ENCODE measurements around the gene HCRTR1. TPM values are rescaled to one million over a fixed set of nuclear protein-coding genes. Genes with fewer than 3 reads are reported as not detected.

Gene HCRTR1
- total and polyA plus RNA-seq, 2 of the 8 experiments (the other 6 are each of a cell fraction or from before 2014, with no cell fraction given): 0.35 to 0.39 TPM

DNA sequence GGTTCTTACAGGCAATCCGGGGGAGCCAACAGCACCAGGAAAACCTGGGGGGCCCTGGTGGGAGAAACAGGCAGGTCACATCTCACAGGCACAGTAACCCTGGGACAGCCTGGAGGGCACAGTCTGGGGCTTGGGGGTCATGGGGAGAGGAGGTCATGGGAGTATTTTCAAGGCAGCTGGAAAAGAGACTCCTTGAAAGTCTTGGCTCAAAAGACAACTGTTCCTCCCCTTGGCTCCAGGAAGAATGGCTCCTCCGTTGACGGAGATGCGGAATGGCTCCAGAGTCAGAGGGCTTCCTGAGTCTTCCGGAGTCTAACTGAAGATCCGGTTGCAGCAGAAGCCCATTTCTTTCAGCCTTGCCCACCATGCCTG lies 53.1 kb downstream of the HCRTR1 start:
- POLR2A ChIA-PET (ENCODE audit: partially characterized antibody): interaction anchor here (1.2 to 1.8 kb wide), 3 partner anchors 16 to 34 kb away, joined by 3 to 6 read pairs (median 4); partner anchors contain the start of gene PEF1
- Histone ChIP-seq H3K4me1 (replicated peaks in 1 of 4; ENCODE audit: control insufficient read depth in 3 of 4, insufficient read depth in 4 of 4, low read length in 3 of 4) (peaks cover 0 to 13% (median 8%) of the 10 kb centered on the region in 4 experiments; a peak in 5 of 7 replicates), H3K27me3 (replicated peaks in 1 of 4; ENCODE audit: control insufficient read depth in 3 of 4, extremely low read depth in 1 of 4, insufficient read depth in 3 of 4, low read length in 3 of 4) (no peaks in the 10 kb centered on the region), H2BK20ac (ENCODE audit: low read length) (no peak overlapping the region), H2AFZ (ENCODE audit: low read length) (no peak overlapping the region), H3K14ac (ENCODE audit: insufficient read length) (no peak overlapping the region), H3K4me3 (ENCODE audit: extremely low read depth in 1 of 4, insufficient read depth in 2 of 4, low read depth in 3 of 4, low read length in 4 of 4) (no peak overlapping the region), H3K36me3 (ENCODE audit: control insufficient read depth in 2 of 4, insufficient read depth in 4 of 4, low read length in 3 of 4) (no peaks in the 10 kb centered on the region), H3K4me2 (ENCODE audit: insufficient read depth in 1 of 2, low read depth in 2 of 2, low read length in 2 of 2) (peak overlapping the region; percentile 14; a peak in 1 of 4 replicates), H4K5ac (ENCODE audit: insufficient read length, low read depth, low read length) (no peak overlapping the region), H3K9ac (replicated peaks in 1 of 4; ENCODE audit: extremely low read depth in 1 of 4, low read depth in 3 of 4, low read length in 3 of 4) (no peak overlapping the region), H2BK12ac (ENCODE audit: low read depth, low read length) (0 out of 2 replicates have a peak overlapping the region, but pooled peaks have one; percentile 42), H4K8ac (ENCODE audit: extremely low read depth, insufficient read depth, low read length) (no peak overlapping the region), H3K27ac (ENCODE audit: low read depth, low read length) (no peak overlapping the region), H2AK5ac (ENCODE audit: low read depth, low read length) (no peak overlapping the region), H3K79me1 (ENCODE audit: low read depth, low read length) (no peaks in the 10 kb centered on the region), H3K9me3 (ENCODE audit: insufficient read depth in 2 of 2, low read depth in 1 of 2, low read length in 1 of 2) (no peaks in the 10 kb centered on the region), H2BK5ac (ENCODE audit: low read depth, low read length) (no peak overlapping the region), H3K4ac (replicated peaks; ENCODE audit: insufficient read length, low read depth, low read length) (no peak overlapping the region), H3K23ac (ENCODE audit: insufficient read length) (no peak overlapping the region), H3K23me2 (ENCODE audit: low read depth, low read length) (no peaks in the 10 kb centered on the region), H3K79me2 (ENCODE audit: control insufficient read depth in 1 of 2, insufficient read depth in 2 of 2, low read length in 2 of 2) (no peaks in the 10 kb centered on the region), H3K56ac (replicated peaks; ENCODE audit: insufficient read length, low read depth, low read length) (no peak overlapping the region), H2BK15ac (ENCODE audit: low read length) (no peak overlapping the region), H4K20me1 (replicated peaks in 1 of 2; ENCODE audit: control insufficient read depth in 1 of 2, insufficient read depth in 2 of 2, low read length in 2 of 2) (no peaks in the 10 kb centered on the region), H3K18ac (ENCODE audit: extremely low read depth, low read length) (no peak overlapping the region; the same call in 1 of the 2 replicates), H2BK120ac (replicated peaks; ENCODE audit: low read depth, low read length) (no peak overlapping the region), H4K91ac (replicated peaks; ENCODE audit: insufficient read length, low read length) (no peak overlapping the region)
- WGBS, 2 experiments (ENCODE audit: extremely low coverage in 1 of 2, insufficient coverage in 1 of 2, insufficient read length in 1 of 2, insufficient replicate concordance in 2 of 2, low coverage in 1 of 2, low lambda C conversion rate in 2 of 2, missing lambda C conversion rate in 1 of 2): 97% methylated on average over 6 of the region's 6 CpGs; no CpG with 5 or more reads in 1 of the 2 experiments
- FAIRE-seq (no peak), DNase-seq (ENCODE audit: low read depth in 1 of 2, low spot score in 2 of 2) (no peak)
- TF ChIP-seq, protein P1, sequence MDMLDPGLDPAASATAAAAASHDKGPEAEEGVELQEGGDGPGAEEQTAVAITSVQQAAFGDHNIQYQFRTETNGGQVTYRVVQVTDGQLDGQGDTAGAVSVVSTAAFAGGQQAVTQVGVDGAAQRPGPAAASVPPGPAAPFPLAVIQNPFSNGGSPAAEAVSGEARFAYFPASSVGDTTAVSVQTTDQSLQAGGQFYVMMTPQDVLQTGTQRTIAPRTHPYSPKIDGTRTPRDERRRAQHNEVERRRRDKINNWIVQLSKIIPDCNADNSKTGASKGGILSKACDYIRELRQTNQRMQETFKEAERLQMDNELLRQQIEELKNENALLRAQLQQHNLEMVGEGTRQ (IDR thresholded peaks at IDR 0.05; ENCODE audit: low read length): no peak
- no peak for TF ChIP-seq YY1 (IDR thresholded peaks at IDR 0.05; ENCODE audit: low read depth, low read length)
- TF ChIP-seq KDM1A (IDR thresholded peaks at IDR 0.05; ENCODE audit: borderline replicate concordance, low read length): no peak
- TF ChIP-seq NRF1 (IDR thresholded peaks at IDR 0.05; ENCODE audit: low read depth, low read length): no peak
- no peak for TF ChIP-seq ASH2L (IDR thresholded peaks at IDR 0.05; ENCODE audit: low read length)
- no peak for TF ChIP-seq NANOG (IDR thresholded peaks at IDR 0.05; ENCODE audit: insufficient read depth, low read depth, low read length, poor library complexity, severe bottlenecking)
- no peak for TF ChIP-seq HDAC6 (IDR thresholded peaks at IDR 0.05; ENCODE audit: low read depth, low read length)
- TF ChIP-seq, protein P2, sequence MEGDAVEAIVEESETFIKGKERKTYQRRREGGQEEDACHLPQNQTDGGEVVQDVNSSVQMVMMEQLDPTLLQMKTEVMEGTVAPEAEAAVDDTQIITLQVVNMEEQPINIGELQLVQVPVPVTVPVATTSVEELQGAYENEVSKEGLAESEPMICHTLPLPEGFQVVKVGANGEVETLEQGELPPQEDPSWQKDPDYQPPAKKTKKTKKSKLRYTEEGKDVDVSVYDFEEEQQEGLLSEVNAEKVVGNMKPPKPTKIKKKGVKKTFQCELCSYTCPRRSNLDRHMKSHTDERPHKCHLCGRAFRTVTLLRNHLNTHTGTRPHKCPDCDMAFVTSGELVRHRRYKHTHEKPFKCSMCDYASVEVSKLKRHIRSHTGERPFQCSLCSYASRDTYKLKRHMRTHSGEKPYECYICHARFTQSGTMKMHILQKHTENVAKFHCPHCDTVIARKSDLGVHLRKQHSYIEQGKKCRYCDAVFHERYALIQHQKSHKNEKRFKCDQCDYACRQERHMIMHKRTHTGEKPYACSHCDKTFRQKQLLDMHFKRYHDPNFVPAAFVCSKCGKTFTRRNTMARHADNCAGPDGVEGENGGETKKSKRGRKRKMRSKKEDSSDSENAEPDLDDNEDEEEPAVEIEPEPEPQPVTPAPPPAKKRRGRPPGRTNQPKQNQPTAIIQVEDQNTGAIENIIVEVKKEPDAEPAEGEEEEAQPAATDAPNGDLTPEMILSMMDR (IDR thresholded peaks at IDR 0.05; ENCODE audit: control extremely low read depth in 1 of 3, insufficient read depth in 1 of 3, low read depth in 1 of 3, low read length in 3 of 3): no peak
- CTCF ChIA-PET (ENCODE audit: partially characterized antibody): interaction anchor here (0.7 to 24.1 kb wide), 15 partner anchors 4 to 119 kb away, joined by 3 to 370 read pairs (median 5); partner anchors contain the start of genes COL16A1 and PEF1
